ENCODE data around the gene PRAMEF15.
"Not testable (repeated sequence)": the region's sequence is repeated elsewhere in the genome, so short reads cannot be mapped to it uniquely, and the experiment has no call there.

PRAMEF15 gene

DNA sequence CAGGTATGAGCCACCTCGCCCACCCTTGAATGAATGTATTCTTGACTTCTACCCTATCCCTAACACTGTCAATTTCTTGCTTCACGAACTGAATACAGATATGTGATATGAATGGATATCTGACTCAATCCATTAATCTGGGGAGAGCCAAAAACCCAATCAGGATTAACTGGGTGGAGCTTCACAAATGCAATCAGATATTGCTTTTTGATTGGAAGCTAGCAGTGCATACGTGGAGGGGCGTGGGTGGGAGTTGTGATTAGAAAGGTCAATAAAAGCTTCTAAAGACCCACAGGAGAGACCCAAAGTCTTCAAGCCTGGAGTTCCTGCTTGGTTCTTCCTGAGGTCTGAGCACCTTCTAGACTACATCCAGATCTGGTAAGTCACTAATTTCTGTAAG, at the start of gene PRAMEF15:
Gene PRAMEF15, plus strand, starts transcription at position 301 of the 400 bp plus-strand sequence. CDS start 2,827 bp downstream, outside the sequence.
- DNase-seq (ENCODE audit: low read depth in 2 of 2): not testable (repeated sequence)

DNA sequence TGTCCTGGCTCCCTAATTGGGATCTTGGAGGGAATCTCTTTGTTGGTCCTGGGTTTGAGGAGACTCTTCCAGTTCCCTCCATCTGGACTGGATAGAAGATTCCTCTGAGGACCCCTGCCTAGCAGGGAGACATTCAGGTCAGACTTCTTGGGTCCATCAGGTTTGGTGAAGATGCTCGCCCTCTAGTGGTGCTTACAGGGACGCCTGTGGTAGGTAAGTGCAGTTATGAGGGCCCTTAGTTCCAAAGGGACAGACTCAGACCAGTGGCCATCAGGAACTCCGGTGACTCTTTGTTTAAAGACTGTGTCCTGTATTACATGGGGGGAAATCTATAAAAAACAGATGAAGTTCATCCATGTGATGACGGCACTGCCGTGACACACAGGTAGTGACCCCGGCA, 38.4 kb upstream of the PRAMEF15 start:
- not testable (repeated sequence) for DNase-seq (ENCODE audit: low read depth in 2 of 2)

DNA sequence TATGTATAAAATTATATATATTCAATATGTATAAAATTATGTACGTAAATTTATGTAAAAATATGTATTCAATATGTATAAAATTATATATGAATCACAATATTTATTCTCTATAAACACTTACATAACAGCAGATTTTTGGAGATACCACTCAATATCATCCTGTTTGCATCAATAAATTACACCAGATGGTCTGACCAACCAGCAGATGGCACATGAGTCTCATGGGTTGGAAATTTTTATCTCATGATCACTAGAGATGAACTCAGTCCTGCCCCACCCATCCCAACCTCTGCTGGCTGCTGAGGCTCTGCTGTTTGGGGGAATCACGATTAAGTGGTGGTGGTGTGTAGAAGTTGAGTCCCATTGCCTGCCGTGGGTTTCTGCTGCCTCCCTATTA, 35.8 kb upstream of the PRAMEF15 start:
- not testable (repeated sequence) for DNase-seq (ENCODE audit: low read depth in 2 of 2)

DNA sequence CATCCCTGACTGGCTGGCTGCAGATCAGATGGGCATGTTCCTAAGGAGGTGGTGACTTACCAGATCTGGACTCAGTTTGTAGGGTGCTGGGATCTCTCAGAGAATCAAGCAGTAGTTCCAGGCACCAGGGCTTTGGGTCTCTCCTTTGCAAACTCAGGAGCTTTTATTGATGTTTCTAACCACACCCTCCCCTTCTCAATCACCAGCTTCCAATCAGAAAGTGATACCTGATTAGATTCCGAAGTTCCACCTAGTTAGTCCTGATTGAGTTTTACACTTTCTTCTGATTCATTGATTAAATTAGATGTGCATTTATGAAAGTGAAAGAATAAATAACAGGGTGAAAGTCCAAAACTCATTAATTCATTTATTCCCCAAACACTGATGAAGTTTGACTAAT, 30.3 kb upstream of the PRAMEF15 start, which contains the start of gene PRAMEF8:
Gene PRAMEF8, minus strand, starts transcription at position 101 of the 400 bp plus-strand sequence. CDS start 1,046 bp downstream, outside the sequence.
- DNase-seq (ENCODE audit: low read depth in 2 of 2): not testable (repeated sequence)

DNA sequence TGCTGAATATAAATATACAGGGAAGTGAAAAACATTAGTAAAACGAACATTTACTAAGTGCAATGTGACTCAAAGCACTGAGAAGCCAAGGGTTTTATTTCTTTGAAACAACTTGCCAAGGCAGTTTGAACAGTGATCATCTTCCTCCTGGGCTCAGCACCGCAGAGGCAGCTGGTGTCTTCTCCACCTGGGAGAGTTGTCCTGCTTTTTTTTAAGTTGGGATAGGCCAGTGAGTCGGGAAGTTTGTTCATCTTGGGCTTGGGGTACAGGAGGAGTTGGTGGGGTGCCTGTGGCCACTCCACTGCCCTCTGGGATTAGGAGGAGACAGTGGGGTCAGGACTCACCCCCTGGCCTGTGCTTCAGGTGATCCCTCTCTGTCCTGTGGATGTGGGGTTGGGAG, 26.4 kb upstream of the PRAMEF15 start:
- not testable (repeated sequence) for DNase-seq (ENCODE audit: low read depth in 2 of 2)

DNA sequence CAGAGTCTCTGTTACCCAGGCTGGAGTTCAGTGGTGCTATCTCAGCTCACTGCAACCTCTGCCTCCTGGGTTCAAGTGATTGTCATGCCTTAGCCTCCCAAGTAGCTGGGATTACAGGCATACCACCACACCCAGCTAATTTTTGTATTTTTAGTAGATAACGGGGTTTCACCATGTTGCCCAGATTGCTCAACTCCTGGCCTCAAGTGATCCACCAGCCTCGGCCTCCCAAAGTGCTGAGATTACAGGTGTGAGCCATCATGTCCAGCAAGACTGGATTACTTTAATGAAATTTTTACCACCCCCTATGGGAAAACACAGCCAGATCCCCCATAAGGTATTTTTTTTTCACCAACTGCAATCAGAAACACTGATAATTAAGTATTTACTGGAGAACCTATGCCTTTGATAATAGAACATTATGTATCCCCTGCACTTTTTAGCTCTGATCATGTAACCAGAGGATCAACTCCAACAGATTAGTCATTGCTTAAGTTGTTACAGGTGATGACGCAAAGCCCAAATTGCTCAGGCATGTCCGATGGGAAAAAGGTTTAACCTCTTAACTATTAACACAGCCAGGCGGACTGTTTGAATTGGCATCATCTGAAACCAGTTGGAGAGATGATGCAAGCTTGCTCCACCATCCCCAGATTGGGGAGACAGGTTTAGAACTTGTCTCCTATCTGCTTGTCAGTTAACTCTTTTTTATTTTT, 18.0 kb upstream of the PRAMEF15 start:
- not testable (repeated sequence) for DNase-seq (ENCODE audit: low read depth in 2 of 2)

DNA sequence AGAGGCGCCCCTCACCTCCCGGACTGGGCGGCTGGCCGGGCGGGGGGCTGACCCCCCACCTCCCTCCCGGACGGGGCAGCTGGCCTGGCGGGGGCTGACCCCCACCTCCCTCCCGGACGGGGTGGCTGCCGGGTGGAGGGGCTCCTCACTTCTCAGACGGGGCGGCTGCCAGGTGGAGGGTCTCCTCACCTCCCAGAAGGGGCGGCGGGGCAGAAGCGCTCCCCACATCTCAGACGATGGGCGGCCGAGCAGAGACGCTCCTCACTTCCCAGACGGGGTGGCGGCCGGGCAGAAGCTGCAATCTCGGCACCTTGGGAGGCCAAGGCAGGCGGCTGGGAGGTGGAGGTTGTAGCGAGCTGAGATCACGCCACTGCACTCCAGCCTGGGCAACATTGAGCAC, 16.7 kb upstream of the PRAMEF15 start:
- not testable (repeated sequence) for DNase-seq (ENCODE audit: low read depth in 2 of 2)

DNA sequence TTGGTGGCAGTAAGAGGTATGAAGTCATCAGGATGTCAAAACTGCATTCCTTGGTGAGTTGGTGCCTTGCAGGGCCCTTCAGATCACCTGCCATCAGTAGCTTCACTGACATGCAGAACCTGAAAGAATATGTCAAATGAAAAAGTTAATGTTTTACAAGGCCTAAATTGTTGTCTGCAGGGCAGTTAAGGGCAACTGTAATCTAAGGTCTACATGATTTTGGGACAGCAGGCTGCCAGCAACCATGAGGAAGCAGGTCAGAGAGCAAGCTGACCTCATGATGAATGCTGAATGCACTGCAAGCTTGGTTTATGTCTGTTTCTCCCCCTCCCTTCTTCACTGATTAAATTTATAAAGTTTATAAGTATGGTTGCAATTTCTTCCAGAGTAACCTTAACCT, 13.2 kb upstream of the PRAMEF15 start:
- DNase-seq (ENCODE audit: low read depth in 2 of 2): not testable (repeated sequence)

DNA sequence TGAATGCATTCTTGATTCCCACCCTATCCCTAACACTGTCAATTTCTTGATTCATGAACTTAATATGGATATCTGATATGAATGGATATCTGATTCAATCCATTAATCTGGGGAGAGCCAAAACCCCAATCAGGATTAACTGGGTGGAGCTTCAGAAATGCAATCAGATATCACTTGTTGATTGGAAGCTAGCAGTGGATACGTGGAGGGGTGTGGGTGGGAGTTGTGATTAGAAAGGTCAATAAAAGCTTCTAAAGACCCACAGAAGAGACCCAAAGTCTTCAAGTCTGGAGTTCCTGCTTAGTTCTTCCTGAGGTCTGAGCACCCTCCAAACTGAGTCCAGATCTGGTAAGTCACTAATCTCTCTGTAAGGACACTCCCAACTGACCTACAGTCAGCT, 12.1 kb upstream of the PRAMEF15 start, which contains the start of gene PRAMEF33:
Gene PRAMEF33, plus strand, starts transcription at position 301 of the 400 bp plus-strand sequence. CDS start 2,416 bp downstream, outside the sequence.
- DNase-seq (ENCODE audit: low read depth in 2 of 2): not testable (repeated sequence)

DNA sequence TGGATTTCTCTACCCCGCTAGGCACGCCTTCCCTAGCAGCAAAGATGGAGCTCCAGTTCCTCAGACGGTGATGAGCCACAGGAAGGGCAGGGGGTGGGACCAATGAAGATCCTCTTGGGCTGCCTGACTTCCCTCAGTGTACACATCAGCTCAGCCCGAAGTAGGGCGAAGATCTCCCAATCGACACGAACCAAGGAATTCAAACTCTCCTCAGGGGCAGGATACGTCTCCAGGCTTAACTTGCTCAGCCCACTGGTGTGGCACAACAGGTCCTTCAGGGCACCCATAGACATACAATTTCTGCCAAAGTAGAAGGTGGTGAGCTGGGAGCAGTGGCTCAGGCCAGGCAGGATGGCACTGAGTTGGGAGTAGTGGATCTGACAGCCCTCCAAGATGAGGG, 27.1 kb downstream of the PRAMEF15 start:
- not testable (repeated sequence) for DNase-seq (ENCODE audit: low read depth in 2 of 2)

DNA sequence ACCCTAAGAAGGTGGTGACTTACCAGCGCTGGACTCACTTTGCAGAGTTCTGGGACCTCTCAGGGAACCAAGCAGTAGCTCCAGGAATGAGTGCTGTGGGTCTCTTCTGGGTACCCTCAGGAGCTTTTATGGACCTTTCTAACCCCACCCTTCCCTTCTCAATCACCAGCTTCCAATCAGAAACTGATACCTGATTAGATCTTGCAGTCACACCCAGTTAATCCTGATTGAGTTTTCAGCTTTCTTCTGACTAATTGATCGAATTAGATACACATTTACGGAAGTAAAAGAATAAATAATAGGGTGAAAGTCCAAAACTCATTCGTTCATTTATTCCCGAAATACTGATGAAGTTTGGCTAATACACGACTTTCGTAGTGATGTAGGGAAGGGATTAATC, 31.7 kb downstream of the PRAMEF15 start, which contains the start of gene PRAMEF14:
Gene PRAMEF14, minus strand, starts transcription at position 101 of the 400 bp plus-strand sequence. CDS start 1,820 bp downstream, outside the sequence.
- not testable (repeated sequence) for DNase-seq (ENCODE audit: low read depth in 2 of 2)

DNA sequence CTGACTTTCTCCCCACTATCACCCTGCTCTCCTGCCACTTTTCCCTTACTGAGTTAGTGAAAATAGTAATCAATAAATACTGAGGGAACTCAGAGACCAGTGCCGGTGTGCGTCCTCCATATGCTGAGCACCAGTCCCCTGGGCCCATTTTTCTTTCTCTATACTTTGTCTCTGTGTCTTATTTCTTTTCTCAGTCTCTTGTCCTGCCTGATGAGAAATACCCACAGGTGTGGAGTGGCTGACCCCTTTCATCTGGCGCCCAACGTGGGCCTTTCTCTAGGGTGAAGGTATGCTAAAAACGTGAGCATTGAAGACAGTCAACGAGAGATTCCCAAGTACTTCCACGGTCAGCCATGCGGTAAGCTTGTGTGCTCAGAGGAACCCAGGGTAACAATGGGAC, 38.1 kb downstream of the PRAMEF15 start:
- DNase-seq (ENCODE audit: low read depth in 2 of 2): not testable (repeated sequence)

DNA sequence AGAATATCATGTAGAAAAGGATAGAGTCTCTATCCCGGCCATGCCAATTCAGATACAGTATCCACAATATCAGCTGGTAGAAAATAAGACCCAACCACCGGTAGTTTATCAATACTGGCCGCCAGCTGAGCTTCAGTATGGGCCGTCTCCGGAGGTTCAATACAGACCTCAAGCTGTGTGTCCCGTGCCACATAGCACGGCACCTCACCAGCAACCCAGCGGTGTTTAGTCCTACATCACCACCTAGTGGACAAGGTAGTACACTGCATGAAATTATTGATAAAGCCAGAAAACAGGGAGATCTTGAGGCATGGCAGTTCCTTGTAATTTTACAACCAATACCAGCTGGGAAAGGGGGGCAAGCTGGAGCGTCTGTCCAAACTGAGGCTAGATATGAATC, 39.1 kb downstream of the PRAMEF15 start:
- not testable (repeated sequence) for DNase-seq (ENCODE audit: low read depth in 2 of 2)

DNA sequence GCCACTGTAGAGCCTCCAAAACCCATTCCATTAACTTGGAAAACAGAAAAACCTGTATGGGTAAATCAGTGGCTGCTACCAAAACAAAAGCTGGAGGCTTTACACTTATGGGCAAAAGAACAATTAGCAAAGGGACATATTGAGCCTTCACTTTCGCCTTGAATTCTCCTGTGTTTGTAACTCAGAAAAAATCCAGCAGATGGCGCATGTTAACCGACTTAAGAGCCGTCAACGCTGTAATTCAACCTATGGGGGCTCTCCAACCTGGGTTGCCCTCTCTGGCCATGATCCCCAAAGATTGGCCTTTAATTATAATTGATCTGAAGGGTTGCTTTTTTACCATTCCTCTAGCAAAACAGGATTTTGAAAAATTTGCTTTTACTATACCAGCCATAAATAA, 41.4 kb downstream of the PRAMEF15 start:
- not testable (repeated sequence) for DNase-seq (ENCODE audit: low read depth in 2 of 2)

DNA sequence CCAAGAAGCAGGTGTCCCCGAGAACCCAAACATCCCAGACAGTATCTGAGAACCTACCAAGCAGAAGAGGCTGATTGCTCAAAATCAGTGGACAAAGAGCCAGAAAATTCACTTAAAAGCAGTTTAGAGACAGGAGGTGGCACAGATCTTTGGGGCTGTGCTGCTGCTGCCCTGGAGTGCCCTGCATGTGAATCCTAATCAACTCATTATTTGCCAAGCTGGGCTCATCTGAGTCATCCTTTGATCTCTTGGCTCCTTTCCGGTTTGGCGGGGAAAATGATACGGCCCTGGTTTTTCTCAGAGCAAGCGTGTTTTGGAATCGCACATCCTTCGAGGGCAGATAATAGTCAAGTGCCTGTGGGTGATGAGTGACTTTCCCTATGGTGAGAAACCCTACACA, 47.0 kb downstream of the PRAMEF15 start:
- DNase-seq (ENCODE audit: low read depth in 2 of 2): not testable (repeated sequence)

DNA sequence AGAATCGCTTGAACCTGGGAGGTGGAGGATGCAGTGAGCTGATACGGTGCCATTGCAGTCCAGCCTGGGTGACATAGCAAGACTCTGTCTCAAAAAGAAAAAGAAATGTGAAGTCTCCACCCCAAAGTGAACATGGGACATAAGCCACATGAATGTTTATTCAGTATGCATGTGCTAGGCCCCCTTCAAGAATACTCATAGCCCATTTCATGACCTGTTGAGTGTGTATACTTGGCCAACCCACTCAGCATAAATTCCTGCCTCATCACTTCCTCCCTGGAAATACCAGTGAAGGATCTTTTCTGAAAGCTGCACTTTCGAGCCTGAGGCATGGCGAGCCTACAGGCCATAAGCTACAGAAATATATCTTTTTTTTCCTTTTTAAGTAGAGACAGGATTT, 49.5 kb downstream of the PRAMEF15 start:
- DNase-seq (ENCODE audit: low read depth in 2 of 2): not testable (repeated sequence)

DNA sequence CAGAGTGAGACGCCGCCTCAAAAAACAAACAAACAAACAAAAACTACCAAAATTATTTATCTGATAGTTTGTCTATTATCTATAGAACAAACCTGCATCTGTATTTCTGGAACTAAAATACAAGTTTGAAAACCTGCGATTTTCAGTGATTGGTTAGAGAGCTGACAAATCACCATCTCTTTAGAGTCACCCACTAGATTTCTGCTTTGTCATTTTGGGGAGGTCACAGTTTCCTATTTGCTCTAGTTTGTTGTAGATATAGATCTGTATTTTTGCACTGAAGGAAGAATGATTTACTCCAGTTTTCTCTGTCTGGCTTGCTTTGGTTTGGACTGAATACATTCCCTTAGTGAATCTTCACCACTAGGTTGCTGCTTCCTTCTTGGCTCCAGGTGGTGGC, 51.2 kb downstream of the PRAMEF15 start:
- not testable (repeated sequence) for DNase-seq (ENCODE audit: low read depth in 2 of 2)

DNA sequence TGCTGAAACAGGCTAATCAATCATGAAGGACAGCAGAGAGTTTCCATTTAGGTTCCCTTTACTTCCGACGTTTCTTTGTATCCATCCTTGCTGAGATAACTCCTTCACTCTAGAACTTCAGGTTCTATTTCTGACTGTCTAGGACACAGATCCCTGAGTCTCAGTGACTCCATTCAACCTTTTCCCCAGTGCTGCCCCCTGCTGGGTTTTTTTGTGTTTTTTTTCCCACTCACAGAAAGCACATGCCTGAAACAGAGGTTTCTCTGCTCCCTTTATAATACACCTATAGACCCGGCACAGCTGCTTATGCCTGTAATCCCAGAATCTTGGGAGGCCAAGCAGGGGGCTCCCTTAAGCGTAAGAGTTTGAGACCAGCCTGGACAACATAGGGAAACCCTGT, 53.2 kb downstream of the PRAMEF15 start:
- not testable (repeated sequence) for DNase-seq (ENCODE audit: low read depth in 2 of 2)
